Stomach (tissue), 9 donors: ENCODE results near the gene ABHD15. TPM values are rescaled to one million over a fixed set of nuclear protein-coding genes. Genes with fewer than 3 reads are reported as not detected.
A peak's percentile ranks its signal among the peaks of the same experiment; 100 is the strongest.

Experiments
- DNase-seq, 2 donors: peaks; one replicate each; pipeline versions ENCODE4 v3.0.0 to v3.0.0-alpha.2; 2013 to 2019
- H3K27ac ChIP-seq, 5 donors: fragments of 200-600 bp in 4 of 5; sonication (generic) in 4 of 5; one replicate each; pipeline ENCODE4 v1.5.1; 2013 to 2019; ENCODE audit warnings: mild to moderate bottlenecking in 1 of 5, moderate library complexity in 1 of 5
- H3K27me3 ChIP-seq, 3 donors: fragments of 200-600 bp; sonication (generic); one replicate each; pipeline ENCODE4 v1.5.1; 2017 to 2019; ENCODE audit warnings: mixed run types in 1 of 3
- H3K36me3 ChIP-seq, 4 donors: fragments of 200-600 bp; sonication (generic); 1 replicate in 3 of 4; 2 replicates in 1 of 4; pipeline ENCODE4 v1.5.1; 2016 to 2019
- H3K4me1 ChIP-seq, 4 donors: fragments of 200-600 bp; sonication (generic); one replicate each; pipeline ENCODE4 v1.5.1; 2016 to 2019
- H3K4me3 ChIP-seq, 4 donors: fragments of 200-600 bp; sonication (generic) in 3 of 4; one replicate each; pipeline ENCODE4 v1.5.1; 2016 to 2019; ENCODE audit warnings: mild to moderate bottlenecking in 1 of 4
- H3K9me3 ChIP-seq, 4 donors: fragments of 200-600 bp; sonication (generic); one replicate each; pipeline ENCODE4 v1.5.1; 2016 to 2019
- EP300 ChIP-seq: sonication (generic); formaldehyde crosslinking; IDR thresholded peaks from one replicate; pipeline ENCODE4 v1.6.1; 2017; ENCODE audit warnings: antibody characterized with exemption
- POLR2A ChIP-seq, 4 donors: fragments of 450-650 bp; IDR thresholded peaks; one replicate each; pipeline ENCODE4 v1.6.1; 2016; ENCODE audit warnings: antibody characterized with exemption in 4 of 4, control low read depth in 2 of 4, mild to moderate bottlenecking in 1 of 4, moderate library complexity in 1 of 4
- POLR2AphosphoS5 ChIP-seq, 3 donors: sonication (generic); formaldehyde crosslinking; IDR thresholded peaks; one replicate each; pipeline ENCODE4 v1.6.1; 2016; ENCODE audit warnings: antibody characterized with exemption in 3 of 3
- WGBS, 5 donors: extraction: QIAGEN DNeasy Blood & Tissue Kit in 3 of 5; methylation state at CpG; one replicate each; pipeline versions ENCODE4 v1.1.5 to v1.1.7; 2013 to 2018; 5-methylcytosine and 5-hydroxymethylcytosine counted together
- intact Hi-C: fragments of 100-400 bp; cut with DNase I; formaldehyde crosslinking; loops from one replicate; pipeline ENCODE4 v1.15.1; 2023; ENCODE audit warnings: low total_unique reads
- polyA plus RNA-seq, 3 donors: library from polyadenylated mRNA; stranded (reverse); fragments of 200-250 nt; gene quantifications; one replicate each; pipeline ENCODE4 v1.2.3, GENCODE V29; 2013
- total RNA-seq, 5 donors: library from RNA; depleted of rRNA; stranded (reverse); fragments of >200 nt; gene quantifications; one replicate each; pipeline versions ENCODE4 v1.1.0 to v1.2.3, GENCODE V29; 2014 to 2016
- TF ChIP-seq, protein P1 (sequence below), 7 experiments: fragments of 450-650 bp in 4 of 7; fragments of 200-600 bp in 3 of 7; sonication (generic) in 3 of 7; IDR thresholded peaks; one replicate each; pipeline ENCODE4 v1.5.1; 2016 to 2019; ENCODE audit warnings: antibody characterized with exemption in 7 of 7, control low read depth in 2 of 7, mild to moderate bottlenecking in 1 of 7
- donor health status: healthy with polysubstance abuse.
- donor health status: Bipolar disorder and iron deficiency.
- donor health status: healthy.

Gene ABHD15
- total and polyA plus RNA-seq, 8 donors, result 0.58 to 17.4 (median 6.9) TPM

DNA sequence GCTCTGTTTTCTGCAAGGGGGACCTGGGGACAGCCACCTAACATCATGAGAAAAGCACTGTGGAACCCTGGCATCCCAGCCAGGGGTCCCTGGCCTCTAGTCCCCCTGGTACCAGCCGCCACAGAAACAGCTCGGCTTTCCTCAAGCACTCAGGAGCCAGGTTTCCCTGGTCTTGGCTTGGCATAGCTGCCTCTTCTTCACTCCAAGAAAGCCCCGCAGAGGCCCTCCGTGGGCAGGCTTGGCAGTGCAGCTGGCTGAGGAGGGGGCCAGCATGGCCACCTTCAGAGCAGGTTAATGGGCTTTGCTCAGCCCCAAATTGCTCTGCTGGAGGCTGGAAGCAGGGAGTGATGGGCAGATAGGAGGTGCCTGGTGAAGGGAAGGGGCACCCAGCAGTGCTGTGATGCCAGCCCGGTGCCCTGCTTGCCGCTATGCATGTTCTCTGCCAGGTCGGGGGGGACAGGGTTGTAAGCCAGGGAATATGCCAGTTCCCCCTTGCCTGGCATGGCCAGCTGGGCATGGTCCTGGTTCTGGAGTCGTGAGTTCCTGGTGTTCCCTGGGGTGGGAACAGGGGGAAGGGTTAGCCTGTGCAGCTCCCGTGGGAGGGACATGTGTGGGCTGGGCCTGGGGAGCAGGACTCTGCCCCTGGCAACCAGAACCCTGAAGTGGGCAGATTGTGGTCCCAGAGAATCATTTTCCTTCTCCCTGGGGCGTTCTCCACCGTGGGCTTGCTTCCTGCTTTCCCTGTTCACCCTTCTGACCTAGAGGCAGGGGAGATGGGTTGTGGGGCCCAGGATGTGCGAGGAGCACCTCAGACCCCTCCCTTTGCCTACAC, 29.3 kb upstream of the ABHD15 start:
- 83 to 90% (median 88%) methylated on average over 10 to 12 of the region's 12 CpGs for WGBS, 5 donors
- TF ChIP-seq POLR2A (IDR thresholded peaks at IDR 0.05) (no peak), POLR2AphosphoS5 (IDR thresholded peaks at IDR 0.05) (no peak), EP300 (no peak)
- TF ChIP-seq, protein P1, sequence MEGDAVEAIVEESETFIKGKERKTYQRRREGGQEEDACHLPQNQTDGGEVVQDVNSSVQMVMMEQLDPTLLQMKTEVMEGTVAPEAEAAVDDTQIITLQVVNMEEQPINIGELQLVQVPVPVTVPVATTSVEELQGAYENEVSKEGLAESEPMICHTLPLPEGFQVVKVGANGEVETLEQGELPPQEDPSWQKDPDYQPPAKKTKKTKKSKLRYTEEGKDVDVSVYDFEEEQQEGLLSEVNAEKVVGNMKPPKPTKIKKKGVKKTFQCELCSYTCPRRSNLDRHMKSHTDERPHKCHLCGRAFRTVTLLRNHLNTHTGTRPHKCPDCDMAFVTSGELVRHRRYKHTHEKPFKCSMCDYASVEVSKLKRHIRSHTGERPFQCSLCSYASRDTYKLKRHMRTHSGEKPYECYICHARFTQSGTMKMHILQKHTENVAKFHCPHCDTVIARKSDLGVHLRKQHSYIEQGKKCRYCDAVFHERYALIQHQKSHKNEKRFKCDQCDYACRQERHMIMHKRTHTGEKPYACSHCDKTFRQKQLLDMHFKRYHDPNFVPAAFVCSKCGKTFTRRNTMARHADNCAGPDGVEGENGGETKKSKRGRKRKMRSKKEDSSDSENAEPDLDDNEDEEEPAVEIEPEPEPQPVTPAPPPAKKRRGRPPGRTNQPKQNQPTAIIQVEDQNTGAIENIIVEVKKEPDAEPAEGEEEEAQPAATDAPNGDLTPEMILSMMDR (IDR thresholded peaks at IDR 0.05), result no peak
- Histone ChIP-seq H3K27me3 (peaks cover 0 to 9% (median 0%) of the 10 kb centered on the region in 3 donors), H3K27ac (no peak overlapping the region), H3K36me3 (no peaks in the 10 kb centered on the region), H3K9me3 (no peaks in the 10 kb centered on the region), H3K4me1 (peaks cover 23 to 39% (median 31%) of the 10 kb centered on the region in 4 donors), H3K4me3 (no peak overlapping the region)
- intact Hi-C loops, result no loop called here
- peak in 1 of 2 donors; percentile 4 for DNase-seq

DNA sequence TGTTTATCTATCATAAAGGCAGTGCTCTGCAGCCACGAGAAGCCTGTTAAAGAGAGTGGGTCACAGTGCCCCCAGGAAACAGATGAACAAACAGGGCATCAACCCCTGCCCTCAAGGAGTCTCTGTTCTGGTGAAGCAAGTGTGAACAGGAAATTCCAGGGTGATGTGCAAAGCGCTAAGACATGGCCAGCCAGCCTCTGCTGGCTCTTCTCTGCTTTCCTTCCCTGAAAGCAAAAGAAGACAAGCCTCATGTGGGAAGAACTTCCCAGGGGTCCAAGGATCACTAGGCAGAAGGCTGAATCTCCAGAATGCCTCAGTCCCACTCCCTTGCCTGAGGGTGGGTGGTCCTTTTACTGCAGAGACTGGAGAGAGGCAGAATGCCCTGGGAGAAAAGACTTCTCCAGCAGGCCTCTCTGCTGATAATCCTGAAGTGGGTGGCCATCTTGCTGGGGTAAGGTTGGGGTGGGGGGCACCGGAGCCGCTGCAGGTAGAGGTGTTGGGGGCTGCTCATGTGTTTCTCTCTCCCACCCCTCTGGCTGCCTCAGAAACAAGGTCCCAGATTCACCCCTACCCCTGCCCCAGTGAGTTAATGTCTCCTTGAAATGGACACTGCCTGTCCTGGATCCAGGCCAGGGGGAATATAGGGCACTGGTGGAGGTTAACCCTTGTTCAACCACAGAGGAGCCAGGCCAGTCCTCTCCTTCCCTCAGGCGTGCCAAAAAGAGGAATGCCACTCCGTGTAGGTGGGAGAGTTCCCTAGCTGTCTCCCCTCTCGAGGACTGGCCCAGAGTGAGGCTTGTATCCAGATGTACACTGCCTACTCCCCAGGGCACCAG, 28.5 kb upstream of the ABHD15 start:
- TF ChIP-seq EP300 (no peak), POLR2A (IDR thresholded peaks at IDR 0.05) (no peak), POLR2AphosphoS5 (IDR thresholded peaks at IDR 0.05) (no peak)
- TF ChIP-seq, protein P1 (IDR thresholded peaks at IDR 0.05), result no peak
- Histone ChIP-seq H3K27me3 (peaks cover 0 to 9% (median 0%) of the 10 kb centered on the region in 3 donors), H3K27ac (no peak overlapping the region), H3K9me3 (no peaks in the 10 kb centered on the region), H3K4me1 (peaks cover 32 to 48% (median 39%) of the 10 kb centered on the region in 4 donors), H3K4me3 (no peak overlapping the region), H3K36me3 (no peaks in the 10 kb centered on the region)
- WGBS, 5 donors, result 76 to 85% (median 85%) methylated on average over 4 to 7 of the region's 7 CpGs
- intact Hi-C loops, result no loop called here
- DNase-seq, result peak in 1 of 2 donors; percentile 7

DNA sequence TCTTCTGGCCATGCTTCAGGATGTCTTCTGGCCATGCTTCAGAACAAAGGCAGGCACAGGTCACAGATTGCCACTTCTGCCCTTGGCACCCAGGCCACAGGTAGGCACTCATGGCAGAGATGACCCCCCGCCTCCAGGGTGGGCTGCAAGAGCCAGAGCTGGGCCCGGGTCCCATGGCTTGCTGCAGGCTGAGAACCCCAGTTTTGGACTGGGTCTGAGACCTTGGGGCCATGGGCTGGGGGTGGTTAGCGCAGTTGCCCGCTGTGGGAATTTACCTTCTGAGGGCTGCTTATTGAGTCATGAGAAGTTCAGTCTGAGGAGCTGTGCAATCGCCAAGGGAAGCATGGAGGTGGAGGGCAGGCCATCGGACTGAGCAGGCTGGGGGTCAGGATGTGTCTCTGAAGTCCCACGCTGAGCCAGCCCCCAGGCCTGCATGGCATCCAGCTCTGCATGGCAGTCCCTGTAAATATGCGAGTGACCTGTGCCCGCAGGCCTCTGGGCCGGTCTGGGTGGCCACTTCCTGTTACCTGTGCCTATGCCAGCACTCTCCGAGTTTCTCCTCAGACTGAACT, 27.8 kb upstream of the ABHD15 start:
- Histone ChIP-seq H3K4me1 (peaks cover 38 to 55% (median 46%) of the 10 kb centered on the region in 4 donors), H3K9me3 (no peaks in the 10 kb centered on the region), H3K36me3 (no peaks in the 10 kb centered on the region), H3K27me3 (peaks cover 0 to 9% (median 0%) of the 10 kb centered on the region in 3 donors), H3K27ac (no peak overlapping the region), H3K4me3 (no peak overlapping the region)
- peak in 1 of 2 donors; percentile 12 for DNase-seq
- TF ChIP-seq, protein P1 (IDR thresholded peaks at IDR 0.05), result no peak
- WGBS, 5 donors, result 73 to 89% (median 83%) methylated on average over 9 to 11 of the region's 11 CpGs
- intact Hi-C loops, result no loop called here
